Activated naive CD4-positive, alpha-beta T cell treated with anti-CD3 and anti-CD28 coated beads, Interleukin-2, amount 50 U/mL, for 24 hours (primary cell): ENCODE results near the gene ZNF584.
A peak's percentile ranks its signal among the peaks of the same experiment; 100 is the strongest.
"Not testable (repeated sequence)": the region's sequence is repeated elsewhere in the genome, so short reads cannot be mapped to it uniquely, and the experiment has no call there.

Source experiments
- H3K27ac Mint-ChIP-seq: one replicate; pipeline ENCODE4 v1.8.0; 2021; ENCODE audit warnings: mild to moderate bottlenecking, mixed read lengths
- H3K27me3 Mint-ChIP-seq: one replicate; pipeline ENCODE4 v1.8.0; 2021; ENCODE audit warnings: mixed read lengths
- H3K36me3 Mint-ChIP-seq: one replicate; pipeline ENCODE4 v1.8.0; 2021; ENCODE audit warnings: mixed read lengths
- H3K4me1 Mint-ChIP-seq: one replicate; pipeline ENCODE4 v1.8.0; 2021; ENCODE audit warnings: mixed read lengths
- H3K4me3 Mint-ChIP-seq: one replicate; pipeline ENCODE4 v1.8.0; 2021; ENCODE audit warnings: mild to moderate bottlenecking, mixed read lengths
- H3K9me3 Mint-ChIP-seq: one replicate; pipeline ENCODE4 v1.8.0; 2021; ENCODE audit warnings: mixed read lengths

ZNF584 gene

GRCh38 chr19:58416604-58417003, 8.2 kb downstream of the ZNF584 start:
- no peaks in the 10 kb centered on the region for H3K27me3 Mint-ChIP-seq
- H3K9me3 Mint-ChIP-seq = no peaks in the 10 kb centered on the region
- H3K27ac Mint-ChIP-seq = no peak overlapping the region
- H3K36me3 Mint-ChIP-seq = peaks cover 27% of the 10 kb centered on the region
- no peak overlapping the region for H3K4me3 Mint-ChIP-seq
- no peaks in the 10 kb centered on the region for H3K4me1 Mint-ChIP-seq

DNA sequence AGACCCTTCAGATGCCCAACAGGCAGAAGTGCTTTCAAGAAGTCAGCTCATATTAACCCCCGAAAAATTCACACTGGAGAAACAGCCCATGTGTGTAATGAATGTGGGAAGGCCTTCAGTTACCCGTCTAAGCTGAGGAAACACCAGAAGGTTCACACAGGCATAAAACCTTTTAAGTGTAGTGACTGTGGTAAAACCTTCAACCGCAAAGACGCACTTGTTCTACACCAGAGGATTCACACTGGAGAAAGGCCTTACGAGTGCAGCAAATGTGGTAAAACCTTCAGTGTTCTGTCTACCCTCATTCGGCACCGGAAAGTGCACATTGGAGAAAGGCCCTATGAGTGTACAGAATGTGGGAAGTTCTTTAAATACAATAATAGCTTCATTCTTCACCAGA, 8.6 kb downstream of the ZNF584 start:
- H3K27ac Mint-ChIP-seq = no peak overlapping the region
- peaks cover 27% of the 10 kb centered on the region for H3K36me3 Mint-ChIP-seq
- no peaks in the 10 kb centered on the region for H3K4me1 Mint-ChIP-seq
- H3K9me3 Mint-ChIP-seq = no peaks in the 10 kb centered on the region
- no peaks in the 10 kb centered on the region for H3K27me3 Mint-ChIP-seq
- no peak overlapping the region for H3K4me3 Mint-ChIP-seq

- H3K36me3 Mint-ChIP-seq = peaks cover 20% of the 10 kb centered on the region
Observed at GRCh38 chr19:58428617-58429016, 20.2 kb downstream of the ZNF584 start.

DNA sequence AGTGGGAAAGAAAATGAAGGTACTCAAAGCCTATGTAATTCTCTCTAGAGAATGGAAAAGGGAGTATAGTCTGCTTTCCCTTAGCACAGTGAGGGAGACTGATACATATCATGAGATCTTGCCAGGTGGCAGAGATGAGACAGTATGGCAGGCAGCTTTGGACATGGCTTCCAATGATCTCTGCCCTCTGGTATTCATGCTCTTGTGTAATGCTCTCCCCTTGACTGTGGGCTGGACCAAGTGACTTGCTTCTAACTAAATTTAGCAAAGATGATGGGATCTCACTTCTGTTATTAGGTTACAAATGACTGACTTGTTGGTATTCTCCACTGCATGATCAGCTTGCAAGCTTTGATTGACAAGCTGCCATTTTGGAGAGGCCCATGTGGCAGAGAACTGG, 21.3 kb downstream of the ZNF584 start:
- Mint-ChIP-seq H3K4me3 (no peak overlapping the region), H3K36me3 (peaks cover 28% of the 10 kb centered on the region), H3K4me1 (no peaks in the 10 kb centered on the region), H3K27me3 (no peaks in the 10 kb centered on the region), H3K9me3 (peaks cover 5% of the 10 kb centered on the region), H3K27ac (no peak overlapping the region)

More at GRCh38 chr19:58428617-58429016, 20.2 kb downstream of the ZNF584 start:
- H3K4me1 Mint-ChIP-seq = no peaks in the 10 kb centered on the region
- peaks cover 5% of the 10 kb centered on the region for H3K9me3 Mint-ChIP-seq
- H3K27me3 Mint-ChIP-seq = no peaks in the 10 kb centered on the region
- H3K27ac Mint-ChIP-seq = no peak overlapping the region
- H3K4me3 Mint-ChIP-seq = no peak overlapping the region

- Mint-ChIP-seq H3K4me3 (no peak overlapping the region), H3K36me3 (peaks cover 49% of the 10 kb centered on the region)
Observed at GRCh38 chr19:58434217-58434616, 25.8 kb downstream of the ZNF584 start.

GRCh38 chr19:58439576-58440554, 31.4 kb downstream of the ZNF584 start, which contains the start of gene ZNF132:
ZNF132 (minus strand) TSS chr19:58440153; CDS start chr19:58439821, 332 bp downstream.
- H3K27me3 Mint-ChIP-seq = no peaks in the 10 kb centered on the region
- peak within 1 kb of the TSS; percentile 93 for H3K27ac Mint-ChIP-seq
- peaks cover 18% of the 10 kb centered on the region for H3K9me3 Mint-ChIP-seq
- peaks cover 23% of the 10 kb centered on the region for H3K4me1 Mint-ChIP-seq
- peaks cover 38% of the 10 kb centered on the region for H3K36me3 Mint-ChIP-seq
- H3K4me3 Mint-ChIP-seq = peak within 1 kb of the TSS; percentile 95

More at GRCh38 chr19:58434217-58434616, 25.8 kb downstream of the ZNF584 start:
- Mint-ChIP-seq H3K27me3 (no peaks in the 10 kb centered on the region), H3K4me1 (peaks cover 12% of the 10 kb centered on the region), H3K27ac (no peak overlapping the region), H3K9me3 (peaks cover 15% of the 10 kb centered on the region)

DNA sequence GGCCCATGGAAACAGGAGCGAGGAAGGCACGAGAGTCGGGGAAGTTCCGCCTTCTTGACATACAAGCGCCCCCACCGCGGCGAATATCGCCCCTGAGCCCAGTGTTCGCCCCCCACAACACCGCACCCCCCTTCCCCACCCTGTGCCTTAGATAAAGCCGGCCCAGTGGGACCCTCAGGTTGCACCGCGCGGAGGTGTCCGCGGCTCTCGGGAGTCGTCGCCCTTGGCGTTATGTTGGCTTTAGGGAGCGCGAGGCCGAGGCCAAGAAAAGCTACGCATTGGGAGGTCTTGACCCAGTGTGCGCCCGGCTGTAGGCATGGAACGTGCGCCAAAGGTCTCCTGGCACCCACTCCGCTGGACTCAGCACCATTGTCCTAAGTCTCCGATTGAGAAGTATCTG, 32.1 kb downstream of the ZNF584 start:
- Mint-ChIP-seq H3K36me3 (peaks cover 32% of the 10 kb centered on the region), H3K4me3 (peak overlapping the region; percentile 95), H3K27me3 (no peaks in the 10 kb centered on the region), H3K4me1 (peaks cover 23% of the 10 kb centered on the region), H3K27ac (peak overlapping the region; percentile 93), H3K9me3 (peaks cover 18% of the 10 kb centered on the region)

DNA sequence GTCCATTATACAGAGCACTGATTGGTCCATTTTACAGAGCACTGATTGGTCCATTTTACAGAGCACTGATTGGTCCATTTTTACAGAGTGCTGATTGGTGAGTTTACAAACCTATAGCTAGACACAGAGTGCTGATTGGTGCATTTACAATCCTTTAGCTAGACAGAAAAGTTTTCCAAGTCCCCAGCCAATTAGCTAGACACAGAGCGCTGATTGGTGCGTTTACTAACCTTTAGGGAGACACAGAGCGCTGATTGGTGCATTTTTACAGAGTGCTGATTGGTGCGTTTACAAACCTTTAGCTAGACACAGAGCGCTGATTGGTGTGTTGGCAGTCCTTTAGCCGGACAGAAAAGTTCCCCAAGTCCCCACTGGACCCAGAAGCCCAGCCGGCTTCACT, 34.5 kb downstream of the ZNF584 start:
- H3K9me3 Mint-ChIP-seq = peaks cover 13% of the 10 kb centered on the region
- H3K27ac Mint-ChIP-seq, H3K4me3 Mint-ChIP-seq, H3K27me3 Mint-ChIP-seq: not testable (repeated sequence)
- peaks cover 19% of the 10 kb centered on the region for H3K4me1 Mint-ChIP-seq
- H3K36me3 Mint-ChIP-seq = peaks cover 16% of the 10 kb centered on the region

- not testable (repeated sequence) for H3K27ac Mint-ChIP-seq, H3K4me3 Mint-ChIP-seq, H3K36me3 Mint-ChIP-seq, H3K27me3 Mint-ChIP-seq, H3K9me3 Mint-ChIP-seq
- H3K4me1 Mint-ChIP-seq = peaks cover 23% of the 10 kb centered on the region
Observed at GRCh38 chr19:58448860-58449259, 40.4 kb downstream of the ZNF584 start.

GRCh38 chr19:58449980-58450379, 41.5 kb downstream of the ZNF584 start:
- H3K9me3 Mint-ChIP-seq, H3K36me3 Mint-ChIP-seq, H3K27ac Mint-ChIP-seq, H3K27me3 Mint-ChIP-seq: not testable (repeated sequence)
- Mint-ChIP-seq H3K4me3 (peak overlapping the region; percentile 4), H3K4me1 (peaks cover 23% of the 10 kb centered on the region)

- Mint-ChIP-seq H3K27me3 (peaks cover 7% of the 10 kb centered on the region), H3K36me3 (peaks cover 6% of the 10 kb centered on the region), H3K27ac (peak overlapping the region; percentile 70), H3K4me3 (peak overlapping the region; percentile 90), H3K9me3 (peaks cover 8% of the 10 kb centered on the region), H3K4me1 (peaks cover 23% of the 10 kb centered on the region)
Observed at GRCh38 chr19:58450856-58451357, 42.5 kb downstream of the ZNF584 start.

DNA sequence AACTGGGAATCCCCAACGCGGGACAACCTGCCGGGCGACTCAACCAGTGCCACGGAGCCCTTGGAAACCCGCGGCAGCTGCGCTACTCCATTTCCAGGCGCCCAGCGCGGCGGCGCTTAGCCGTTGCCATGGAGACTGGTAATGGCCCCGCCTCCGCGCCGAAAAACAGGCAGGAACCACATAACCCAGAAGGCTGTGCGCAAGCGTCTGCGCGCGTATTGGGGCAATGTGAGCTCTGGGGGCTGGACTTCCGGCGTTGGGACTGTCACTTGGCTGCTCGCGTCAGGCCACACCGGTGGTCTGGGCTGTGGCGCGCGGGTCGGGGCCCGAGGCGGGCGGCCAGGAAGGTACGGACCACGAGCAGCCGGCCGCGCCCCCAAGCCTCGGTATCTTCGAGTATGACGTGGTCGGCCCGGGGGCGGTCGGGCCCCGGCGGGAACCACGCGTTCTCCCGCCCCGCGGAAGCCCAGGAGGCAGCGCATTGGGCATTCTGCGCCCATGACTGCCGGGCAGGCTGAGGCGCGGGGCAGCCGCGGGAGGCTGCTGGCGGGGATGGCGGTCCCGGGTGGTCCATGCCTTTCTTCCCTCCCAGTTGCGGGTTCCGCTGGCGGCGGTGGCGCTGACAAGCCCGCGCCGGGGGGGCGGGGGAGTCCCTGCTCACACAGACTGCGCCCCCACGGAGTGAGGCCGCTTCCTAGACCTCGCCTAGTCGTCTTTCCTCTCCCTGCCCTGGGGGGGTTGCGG, 43.1 kb downstream of the ZNF584 start, which contains the start of gene ZNF324B:
Gene ZNF324B (plus strand): TSS at position 265 of the 744 bp plus-strand sequence. CDS start 2,080 bp downstream, outside the sequence.
- peak within 1 kb of the TSS; percentile 70 for H3K27ac Mint-ChIP-seq
- peaks cover 8% of the 10 kb centered on the region for H3K36me3 Mint-ChIP-seq
- H3K4me3 Mint-ChIP-seq = peak within 1 kb of the TSS; percentile 90
- H3K9me3 Mint-ChIP-seq = peaks cover 8% of the 10 kb centered on the region
- peaks cover 23% of the 10 kb centered on the region for H3K4me1 Mint-ChIP-seq
- H3K27me3 Mint-ChIP-seq = peaks cover 7% of the 10 kb centered on the region

DNA sequence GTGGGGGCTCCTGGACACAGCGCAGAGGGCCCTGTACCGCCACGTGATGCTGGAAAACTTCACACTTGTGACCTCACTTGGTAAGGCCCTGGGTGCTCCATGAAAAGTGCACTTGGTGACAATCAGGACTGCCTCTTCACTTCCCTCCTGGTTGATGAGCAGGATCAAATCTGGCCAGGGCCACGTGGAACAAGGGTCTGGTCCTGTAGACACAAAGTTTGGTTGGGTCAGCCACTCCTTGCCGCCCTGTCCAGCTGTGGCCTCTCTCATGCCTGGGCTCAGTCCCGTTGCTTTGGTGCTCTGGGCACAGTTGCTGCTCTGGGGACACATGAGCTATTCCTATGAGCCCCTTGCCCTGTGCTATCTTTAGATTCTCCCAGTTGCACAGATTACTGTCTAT, 45.3 kb downstream of the ZNF584 start:
- no peak overlapping the region for H3K27ac Mint-ChIP-seq
- H3K36me3 Mint-ChIP-seq = peaks cover 6% of the 10 kb centered on the region
- peak overlapping the region; percentile 55 for H3K4me3 Mint-ChIP-seq
- H3K4me1 Mint-ChIP-seq = peaks cover 23% of the 10 kb centered on the region
- no peaks in the 10 kb centered on the region for H3K9me3 Mint-ChIP-seq
- peaks cover 2% of the 10 kb centered on the region for H3K27me3 Mint-ChIP-seq

DNA sequence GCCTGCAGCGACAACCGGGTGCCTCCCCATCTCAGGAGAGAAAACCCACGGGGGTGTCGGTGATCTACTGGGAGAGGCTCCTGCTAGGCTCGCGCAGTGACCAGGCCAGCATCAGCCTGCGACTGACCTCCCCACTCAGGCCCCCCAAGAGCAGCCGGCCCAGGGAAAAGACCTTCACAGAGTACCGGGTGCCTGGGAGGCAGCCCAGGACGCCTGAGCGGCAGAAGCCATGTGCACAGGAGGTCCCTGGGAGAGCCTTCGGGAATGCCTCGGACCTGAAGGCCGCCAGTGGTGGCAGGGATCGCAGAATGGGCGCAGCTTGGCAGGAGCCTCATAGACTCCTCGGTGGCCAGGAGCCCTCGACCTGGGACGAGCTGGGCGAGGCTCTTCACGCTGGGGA, 46.9 kb downstream of the ZNF584 start:
- Mint-ChIP-seq H3K27me3 (no peaks in the 10 kb centered on the region), H3K27ac (no peak overlapping the region), H3K9me3 (no peaks in the 10 kb centered on the region), H3K4me1 (peaks cover 26% of the 10 kb centered on the region), H3K36me3 (peaks cover 8% of the 10 kb centered on the region), H3K4me3 (no peak overlapping the region)

GRCh38 chr19:58456111-58456510, 47.7 kb downstream of the ZNF584 start:
- H3K4me3 Mint-ChIP-seq = no peak overlapping the region
- H3K27me3 Mint-ChIP-seq = no peaks in the 10 kb centered on the region
- peaks cover 18% of the 10 kb centered on the region for H3K4me1 Mint-ChIP-seq
- peaks cover 9% of the 10 kb centered on the region for H3K36me3 Mint-ChIP-seq
- no peaks in the 10 kb centered on the region for H3K9me3 Mint-ChIP-seq
- no peak overlapping the region for H3K27ac Mint-ChIP-seq
